ENCODE data around the gene TNFAIP8L2.

DNA sequence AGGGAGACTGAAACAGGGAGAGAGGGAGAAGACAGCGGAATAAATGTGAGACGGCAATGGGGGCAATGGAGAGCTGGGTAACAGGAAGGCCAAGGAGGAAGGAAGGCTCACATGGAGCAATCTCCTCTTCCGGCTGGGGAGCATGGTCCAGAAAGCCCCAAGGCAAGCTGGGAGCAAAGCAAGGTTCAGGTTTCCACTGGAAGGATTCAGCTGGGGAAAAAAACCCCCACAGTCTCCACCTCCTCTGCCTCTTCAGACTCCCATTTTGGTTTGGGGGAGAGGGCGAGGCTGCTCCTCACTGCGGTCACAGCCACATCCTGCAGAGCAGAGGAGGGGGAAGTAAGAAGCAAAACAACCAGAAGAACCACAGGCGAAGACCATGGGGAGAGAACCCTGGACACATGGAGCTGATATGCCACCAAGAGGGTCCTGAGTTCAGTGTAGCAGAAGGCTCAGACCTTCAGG, 650 bp downstream of the TNFAIP8L2 start:
- TF ChIP-seq, protein P1, sequence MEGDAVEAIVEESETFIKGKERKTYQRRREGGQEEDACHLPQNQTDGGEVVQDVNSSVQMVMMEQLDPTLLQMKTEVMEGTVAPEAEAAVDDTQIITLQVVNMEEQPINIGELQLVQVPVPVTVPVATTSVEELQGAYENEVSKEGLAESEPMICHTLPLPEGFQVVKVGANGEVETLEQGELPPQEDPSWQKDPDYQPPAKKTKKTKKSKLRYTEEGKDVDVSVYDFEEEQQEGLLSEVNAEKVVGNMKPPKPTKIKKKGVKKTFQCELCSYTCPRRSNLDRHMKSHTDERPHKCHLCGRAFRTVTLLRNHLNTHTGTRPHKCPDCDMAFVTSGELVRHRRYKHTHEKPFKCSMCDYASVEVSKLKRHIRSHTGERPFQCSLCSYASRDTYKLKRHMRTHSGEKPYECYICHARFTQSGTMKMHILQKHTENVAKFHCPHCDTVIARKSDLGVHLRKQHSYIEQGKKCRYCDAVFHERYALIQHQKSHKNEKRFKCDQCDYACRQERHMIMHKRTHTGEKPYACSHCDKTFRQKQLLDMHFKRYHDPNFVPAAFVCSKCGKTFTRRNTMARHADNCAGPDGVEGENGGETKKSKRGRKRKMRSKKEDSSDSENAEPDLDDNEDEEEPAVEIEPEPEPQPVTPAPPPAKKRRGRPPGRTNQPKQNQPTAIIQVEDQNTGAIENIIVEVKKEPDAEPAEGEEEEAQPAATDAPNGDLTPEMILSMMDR (IDR thresholded peaks at IDR 0.05), result no peak
- TF ChIP-seq POLR2A (IDR thresholded peaks at IDR 0.05) (no peak), EP300 (IDR thresholded peaks at IDR 0.05) (no peak)

Measured in ovary (tissue), 3 donors.